Ishikawa (cell line): ENCODE data around the gene DNAJB13.

Experiments used
- CEBPB ChIP-seq: IDR thresholded peaks from 2 replicates; pipeline ENCODE4 v1.6.1; 2012
- CREB1 ChIP-seq: IDR thresholded peaks from 2 replicates; pipeline ENCODE4 v1.6.1; 2012; ENCODE audit warnings: low read depth
- EGR1 ChIP-seq: IDR thresholded peaks from 2 replicates; pipeline ENCODE4 v1.6.1; 2012
- EP300 ChIP-seq: IDR thresholded peaks from 2 replicates; pipeline ENCODE4 v1.6.1; 2012; ENCODE audit warnings: borderline replicate concordance
- FOXM1 ChIP-seq: IDR thresholded peaks from 2 replicates; pipeline ENCODE4 v1.6.1; 2012; ENCODE audit warnings: low read depth, borderline replicate concordance
- NFIC ChIP-seq: IDR thresholded peaks from 2 replicates; pipeline ENCODE4 v1.6.1; 2012
- RAD21 ChIP-seq: IDR thresholded peaks from 2 replicates; pipeline ENCODE4 v1.6.1; 2012; ENCODE audit warnings: low read depth
- REST ChIP-seq: IDR thresholded peaks from 2 replicates; pipeline ENCODE4 v1.6.1; 2012; ENCODE audit warnings: low read depth, mild to moderate bottlenecking
- TAF1 ChIP-seq: IDR thresholded peaks from 2 replicates; pipeline ENCODE4 v1.6.1; 2012; ENCODE audit warnings: low read depth, mild to moderate bottlenecking
- TCF12 ChIP-seq: IDR thresholded peaks from 2 replicates; pipeline ENCODE4 v1.6.1; 2012; ENCODE audit warnings: low read depth
- TEAD4 ChIP-seq: IDR thresholded peaks from 2 replicates; pipeline ENCODE4 v1.6.1; 2012
- YY1 ChIP-seq: IDR thresholded peaks from 2 replicates; pipeline ENCODE4 v1.6.1; 2012; ENCODE audit warnings: low read depth
- ZBTB7A ChIP-seq: IDR thresholded peaks from 2 replicates; pipeline ENCODE4 v1.6.1; 2012; ENCODE audit warnings: low read depth
- TF ChIP-seq, protein P1 (sequence below): IDR thresholded peaks from 2 replicates; pipeline ENCODE4 v1.6.1; 2012
- TF ChIP-seq, protein P2 (sequence below): IDR thresholded peaks from 2 replicates; pipeline ENCODE4 v1.6.1; 2012

The DNAJB13 gene

GRCh38 chr11:74007691-74008372 is 57.0 kb downstream of the DNAJB13 start:
- TF ChIP-seq REST (no peak), CEBPB (no peak), TAF1 (no peak), FOXM1 (no peak), ZBTB7A (no peak), NFIC (no peak), RAD21 (no peak), EP300 (no peak), EGR1 (no peak), TEAD4 (no peak), TCF12 (no peak), CREB1 (no peak), YY1 (no peak)
- TF ChIP-seq, protein P1, sequence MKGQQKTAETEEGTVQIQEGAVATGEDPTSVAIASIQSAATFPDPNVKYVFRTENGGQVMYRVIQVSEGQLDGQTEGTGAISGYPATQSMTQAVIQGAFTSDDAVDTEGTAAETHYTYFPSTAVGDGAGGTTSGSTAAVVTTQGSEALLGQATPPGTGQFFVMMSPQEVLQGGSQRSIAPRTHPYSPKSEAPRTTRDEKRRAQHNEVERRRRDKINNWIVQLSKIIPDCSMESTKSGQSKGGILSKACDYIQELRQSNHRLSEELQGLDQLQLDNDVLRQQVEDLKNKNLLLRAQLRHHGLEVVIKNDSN = no peak
- TF ChIP-seq, protein P2, sequence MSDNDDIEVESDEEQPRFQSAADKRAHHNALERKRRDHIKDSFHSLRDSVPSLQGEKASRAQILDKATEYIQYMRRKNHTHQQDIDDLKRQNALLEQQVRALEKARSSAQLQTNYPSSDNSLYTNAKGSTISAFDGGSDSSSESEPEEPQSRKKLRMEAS = no peak

DNA sequence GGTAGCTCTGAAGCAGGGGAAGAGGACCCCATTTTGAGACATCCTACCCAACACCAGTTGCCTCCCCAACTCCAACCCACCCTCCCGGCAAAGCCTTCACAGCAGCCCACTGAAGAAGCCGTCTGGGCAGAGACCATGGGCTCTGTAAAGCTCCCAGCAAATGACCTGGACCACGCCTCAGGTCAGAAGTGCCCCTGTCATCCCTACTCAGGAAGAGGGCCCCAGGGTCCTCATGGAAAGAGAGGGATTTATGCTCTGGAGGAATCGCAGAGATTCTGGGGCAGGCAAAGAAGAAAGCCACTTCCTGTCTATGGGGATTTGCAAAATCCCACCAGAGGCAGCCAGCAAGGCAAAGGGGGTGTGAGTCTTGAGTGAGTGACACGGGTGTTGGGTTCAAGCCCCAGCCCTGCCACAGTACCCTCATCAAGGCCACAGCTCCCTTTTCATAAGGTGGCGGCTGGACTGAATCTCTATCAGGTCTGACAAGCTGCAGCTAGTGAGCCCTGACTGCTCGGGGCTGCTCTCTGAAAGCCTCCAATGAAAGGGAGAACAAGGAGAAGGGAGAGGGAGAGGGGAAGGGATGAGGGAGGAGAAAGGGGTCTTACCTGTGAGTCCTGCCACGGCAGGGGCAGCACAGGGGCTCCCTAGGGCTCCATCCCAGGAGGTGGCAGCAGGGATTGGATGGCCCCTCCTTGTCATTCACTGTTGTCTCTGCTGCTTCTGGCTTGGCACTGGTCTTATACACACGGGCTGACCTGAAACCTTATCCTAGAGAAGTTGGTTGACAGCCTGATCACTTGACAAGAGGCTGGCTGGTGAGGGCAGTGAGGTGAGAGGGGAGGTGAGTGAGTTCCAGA is 57.8 kb downstream of the DNAJB13 start, which contains the start of gene UCP3:
Gene UCP3 (minus strand): TSS at position 713 of the 857 bp plus-strand sequence. CDS start 2,043 bp downstream, outside the sequence.
- TF ChIP-seq, protein P2 = no peak
- no peak for TF ChIP-seq TAF1
- no peak for TF ChIP-seq REST
- TF ChIP-seq ZBTB7A = no peak

GRCh38 chr11:74009230-74009547 is 58.4 kb downstream of the DNAJB13 start:
- TF ChIP-seq REST (no peak), RAD21 (no peak), CEBPB (no peak), ZBTB7A (no peak), TEAD4 (no peak)

DNA sequence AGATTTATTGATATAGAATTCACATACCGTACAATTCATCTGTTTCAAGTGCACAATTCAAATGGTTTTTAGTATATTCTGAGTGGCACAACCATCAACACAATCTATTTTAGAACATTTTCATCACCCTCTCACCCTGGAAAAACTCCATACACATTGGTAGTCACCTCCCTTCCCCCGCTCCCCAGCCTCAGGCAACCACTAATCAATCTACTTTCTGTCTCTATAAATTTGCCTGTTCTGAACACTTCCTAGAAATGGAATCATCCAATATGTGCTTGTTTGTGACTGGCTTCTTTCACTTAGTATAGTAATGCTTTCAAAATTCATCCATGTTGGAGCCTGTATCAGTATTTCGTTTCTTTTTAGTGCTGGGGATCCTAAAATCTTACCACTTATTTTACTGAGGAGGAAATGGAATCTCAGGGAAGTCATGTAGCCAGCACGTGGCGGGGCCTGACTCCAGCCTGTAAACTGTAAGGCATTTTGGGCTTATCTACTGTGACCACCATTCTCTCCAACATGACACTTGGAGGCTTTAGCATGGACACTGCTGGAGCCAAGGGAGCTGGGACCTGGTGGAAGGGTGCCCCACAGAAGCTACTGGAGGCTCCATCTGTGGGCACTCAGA is 59.0 kb downstream of the DNAJB13 start:
- no peak for TF ChIP-seq EGR1
